Measurements from ENCODE around the gene ARHGAP21. TPM values are rescaled to one million over a fixed set of nuclear protein-coding genes. Genes with fewer than 3 reads are reported as not detected.
"Not testable (repeated sequence)": the region's sequence is repeated elsewhere in the genome, so short reads cannot be mapped to it uniquely, and the experiment has no call there.

Gene ARHGAP21
- 27.4 and 30.0 TPM in 2 replicates for total RNA-seq

GRCh38 chr10:24723788-24724380, at the start of gene ARHGAP21:
ARHGAP21 (minus strand) TSS chr10:24723887; CDS start chr10:24721899, 1,988 bp downstream.
- intact Hi-C loops (cut with micrococcal nuclease), result loop anchor here (1.0 to 5.0 kb wide), 7 partner anchors 81 to 1287 kb away; partner anchors contain the start of genes ENKUR, OTUD1, PRTFDC1 and THNSL1

DNA sequence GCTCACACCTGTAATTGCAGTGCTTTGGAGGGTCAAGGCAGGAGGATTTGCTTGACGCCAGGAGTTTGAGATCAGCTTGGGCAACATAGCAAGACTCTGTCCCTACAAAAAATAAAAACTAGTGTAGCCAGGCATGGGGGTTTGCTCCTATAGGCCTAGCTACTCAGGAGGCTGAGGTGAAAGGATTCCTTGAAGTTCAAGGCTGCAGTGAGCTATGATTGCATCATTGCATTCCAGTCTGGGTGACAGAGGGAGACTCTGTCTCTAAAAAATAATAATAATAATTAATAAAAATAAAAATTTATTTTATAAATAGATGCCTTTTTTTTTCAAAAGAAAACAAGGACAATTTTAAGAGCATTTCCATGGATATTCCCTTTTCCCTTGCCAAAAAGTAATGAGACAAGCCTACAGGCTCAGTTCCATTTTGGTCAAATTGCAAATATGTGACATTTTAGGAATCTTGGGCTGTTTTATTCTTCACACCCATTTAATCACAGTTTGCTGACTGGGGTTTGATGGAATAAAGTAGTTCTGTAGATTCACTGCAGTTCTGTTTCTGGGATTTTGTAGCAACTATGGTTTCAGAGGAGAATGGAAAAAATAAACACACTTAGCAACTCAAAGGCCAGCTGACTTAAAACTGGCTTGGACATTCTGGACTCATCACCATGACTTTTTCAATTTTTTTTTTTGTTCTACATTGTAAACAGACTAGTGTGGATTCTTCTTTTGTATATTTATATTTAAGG, 48.4 kb upstream of the ARHGAP21 start:
- intact Hi-C loops (cut with micrococcal nuclease), result no loop called here

- intact Hi-C loops (cut with micrococcal nuclease), result not testable (repeated sequence)
Measured at GRCh38 chr10:24764991-24765390, 41.3 kb upstream of the ARHGAP21 start.

DNA sequence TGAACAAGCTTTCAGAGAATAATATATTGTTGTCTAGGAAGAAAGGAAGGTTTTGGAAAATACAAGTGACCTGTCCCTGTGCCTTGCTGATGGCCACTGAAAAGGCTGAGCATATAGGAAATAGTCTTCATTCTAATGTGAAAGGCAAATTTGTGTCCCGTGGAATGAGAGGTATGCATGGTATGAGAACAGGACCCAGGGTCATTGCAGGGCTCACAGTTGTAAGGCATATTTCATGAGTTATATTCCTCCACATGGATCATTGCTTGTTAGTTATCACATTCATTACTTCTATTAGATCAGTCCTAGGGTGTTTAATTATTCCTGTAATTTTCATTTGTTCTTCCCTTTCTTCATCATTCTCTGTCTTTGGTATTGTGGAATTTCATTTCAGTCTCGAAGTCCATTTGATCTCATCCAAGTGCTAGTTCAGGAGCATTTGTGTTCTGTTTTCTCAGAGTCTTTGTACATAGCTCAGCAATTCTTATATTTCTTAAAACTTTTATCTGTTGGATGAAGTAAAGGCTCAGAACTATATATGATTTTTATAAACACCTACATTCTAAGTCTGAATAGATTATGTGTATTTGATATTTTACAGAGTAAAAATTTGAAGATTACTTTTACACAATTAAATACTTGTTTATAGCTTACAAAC, 39.4 kb upstream of the ARHGAP21 start:
- intact Hi-C loops (cut with micrococcal nuclease), result no loop called here

DNA sequence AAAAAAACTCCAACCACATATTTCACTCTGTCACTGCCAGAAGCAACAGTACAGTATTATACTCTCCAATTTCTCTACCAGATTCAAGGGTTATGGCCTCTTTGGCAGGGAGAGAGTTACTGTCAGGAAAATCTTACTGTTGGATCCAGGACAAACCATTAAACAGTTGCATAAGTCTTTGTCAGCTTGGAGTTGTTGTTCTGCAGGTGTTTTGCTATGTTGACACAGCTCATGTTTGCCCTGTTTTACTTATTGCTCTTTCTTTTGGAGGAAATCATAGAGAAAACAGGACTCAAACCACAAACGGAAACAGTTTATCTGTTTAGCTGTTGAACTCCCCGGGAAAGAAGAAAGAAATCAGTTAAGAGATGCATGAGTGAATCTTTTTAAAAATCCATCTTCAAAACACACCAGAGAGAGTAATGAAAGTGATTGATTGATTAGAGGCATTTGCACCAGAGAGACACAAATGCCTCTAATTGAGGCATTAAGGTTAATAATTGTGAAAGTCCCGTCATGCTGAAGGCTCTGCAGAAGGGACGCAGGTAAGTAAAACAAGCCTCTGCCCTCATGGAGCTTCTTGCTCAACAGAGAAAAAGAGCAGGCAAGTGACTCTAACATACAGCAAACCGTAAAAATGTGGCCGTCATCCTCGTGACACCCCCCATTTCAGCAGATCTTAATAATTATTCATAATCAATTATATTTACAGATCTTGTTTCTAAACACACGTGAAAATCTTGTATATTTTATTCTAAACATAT, 38.7 kb upstream of the ARHGAP21 start:
- intact Hi-C loops (cut with micrococcal nuclease), result no loop called here

GRCh38 chr10:24759672-24760071, 36.0 kb upstream of the ARHGAP21 start:
- intact Hi-C loops (cut with micrococcal nuclease), result no loop called here

GRCh38 chr10:24758254-24758653, 34.6 kb upstream of the ARHGAP21 start:
- intact Hi-C loops (cut with micrococcal nuclease), result not testable (repeated sequence)

GRCh38 chr10:24756283-24756682, 32.6 kb upstream of the ARHGAP21 start:
- intact Hi-C loops (cut with micrococcal nuclease), result no loop called here

DNA sequence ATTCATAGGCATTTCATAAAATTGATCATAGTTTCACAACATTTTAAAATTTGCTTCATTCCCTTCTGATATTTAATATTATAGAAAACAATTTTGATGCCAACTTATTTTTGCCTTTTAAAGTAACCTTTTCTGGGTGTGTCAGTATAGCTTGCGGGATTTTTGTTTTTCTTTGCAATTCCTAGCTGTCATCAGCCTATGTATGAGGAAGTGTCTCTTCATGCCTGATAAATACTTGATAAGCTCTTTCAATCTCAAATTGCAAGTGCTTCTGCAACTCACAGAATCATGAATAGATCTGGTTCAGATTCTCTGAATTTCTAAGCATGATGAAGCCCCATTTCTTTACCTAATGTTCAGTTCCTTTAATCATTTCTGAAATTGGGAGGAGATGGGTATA, 28.0 kb upstream of the ARHGAP21 start:
- intact Hi-C loops (cut with micrococcal nuclease), result no loop called here

- intact Hi-C loops (cut with micrococcal nuclease), result no loop called here
Measured at GRCh38 chr10:24750695-24751094, 27.0 kb upstream of the ARHGAP21 start.

- intact Hi-C loops (cut with micrococcal nuclease), result no loop called here
Measured at GRCh38 chr10:24748214-24748613, 24.5 kb upstream of the ARHGAP21 start.

DNA sequence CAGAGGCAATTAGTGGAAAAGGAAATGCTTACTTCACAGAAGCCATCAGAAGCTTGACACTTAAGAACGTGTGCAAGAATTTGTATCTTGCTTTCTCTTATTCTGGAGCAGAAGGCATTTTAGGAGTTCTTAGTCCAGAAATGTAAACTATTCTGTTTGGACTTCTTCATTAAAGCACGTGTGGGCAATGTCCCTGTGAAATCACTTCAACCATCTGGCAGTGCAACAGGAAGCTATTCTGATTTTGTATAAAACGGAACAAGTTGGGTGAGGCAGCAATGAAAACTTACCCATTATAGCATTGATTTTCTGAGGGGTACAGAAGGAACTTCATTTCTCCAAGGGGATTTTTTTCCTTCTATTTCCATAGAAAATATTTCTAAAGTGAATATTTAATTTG, 21.3 kb upstream of the ARHGAP21 start:
- intact Hi-C loops (cut with micrococcal nuclease), result no loop called here

DNA sequence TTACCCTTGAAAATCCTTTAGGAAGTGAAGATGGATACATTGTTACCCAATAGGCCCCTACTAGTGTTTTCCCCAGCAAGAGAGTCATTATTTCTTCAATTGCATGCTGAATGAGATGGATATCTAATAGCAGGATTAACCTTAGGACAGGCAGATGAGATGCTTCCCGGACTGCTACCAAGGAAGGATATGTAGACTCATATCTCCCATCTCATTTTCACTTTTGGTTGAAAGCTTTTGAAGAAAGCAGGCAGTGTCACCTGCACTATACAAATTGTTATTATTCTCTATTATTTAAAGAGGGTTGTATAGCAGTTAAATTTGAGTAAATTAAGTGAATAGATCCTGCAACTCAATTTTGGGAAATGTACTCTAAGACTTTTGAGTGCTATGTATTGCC, 17.0 kb upstream of the ARHGAP21 start:
- intact Hi-C loops (cut with micrococcal nuclease), result no loop called here

- intact Hi-C loops (cut with micrococcal nuclease), result no loop called here
Measured at GRCh38 chr10:24737001-24737400, 13.3 kb upstream of the ARHGAP21 start.

DNA sequence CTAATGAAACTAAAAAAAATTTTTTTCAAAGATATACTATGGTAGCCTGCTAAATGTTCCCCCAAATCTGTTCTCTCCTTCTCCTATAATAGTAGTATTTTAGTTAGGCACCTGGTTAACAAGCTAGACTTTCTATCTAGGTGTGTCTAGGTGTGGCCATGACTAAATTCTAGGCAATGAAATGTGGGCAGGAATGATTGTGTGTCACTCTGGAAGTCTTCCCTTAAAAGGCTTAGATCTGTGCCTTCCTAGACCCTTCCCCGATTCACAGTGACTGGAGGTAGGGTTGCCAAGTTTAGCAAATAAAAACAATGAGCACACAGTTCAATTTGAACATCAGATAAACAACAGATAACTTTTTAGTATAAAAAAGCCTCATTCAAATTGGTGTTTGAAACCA, 8.3 kb upstream of the ARHGAP21 start:
- intact Hi-C loops (cut with micrococcal nuclease), result no loop called here

- intact Hi-C loops (cut with micrococcal nuclease), result no loop called here
Measured at GRCh38 chr10:24730811-24731210, 7.1 kb upstream of the ARHGAP21 start.

DNA sequence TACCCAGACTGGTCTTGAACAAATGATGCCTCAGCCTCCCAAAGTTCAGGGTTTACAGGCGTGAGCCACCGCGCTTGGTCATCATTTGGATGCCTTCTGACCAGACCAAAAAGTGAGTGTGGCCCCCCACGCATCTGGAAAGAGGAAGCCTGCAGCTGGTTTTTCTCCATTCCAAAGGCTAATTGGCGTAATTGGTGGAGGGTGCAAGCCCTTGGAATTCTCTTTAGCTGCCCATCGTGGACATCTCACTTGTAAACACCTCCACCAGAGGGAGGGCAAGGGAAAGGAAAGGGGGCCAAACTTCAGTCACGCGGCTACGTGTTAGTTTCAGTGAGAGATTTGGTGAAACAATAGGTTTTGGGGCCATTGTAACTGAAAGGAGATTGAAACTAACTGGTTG, 4.1 kb upstream of the ARHGAP21 start:
- intact Hi-C loops (cut with micrococcal nuclease), result no loop called here

DNA sequence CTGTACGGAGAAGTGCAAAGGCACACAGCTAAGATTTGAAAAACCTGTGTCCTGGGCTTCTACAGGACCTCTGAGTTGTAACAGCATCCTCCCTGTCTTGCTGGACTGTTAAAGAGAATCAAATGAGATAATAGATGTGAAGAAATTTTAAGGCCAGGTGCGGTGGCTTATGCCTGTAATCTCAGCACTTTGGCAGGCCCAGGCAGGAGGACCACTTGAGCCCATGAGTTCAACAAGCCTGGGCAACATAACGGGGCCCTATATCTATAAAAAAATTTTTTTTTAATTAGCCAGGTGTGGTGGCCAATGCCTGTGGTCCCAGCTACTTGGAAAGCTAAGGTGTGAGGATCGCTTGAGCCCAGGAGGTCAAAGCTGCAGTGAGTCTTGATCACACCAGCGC, 2.9 kb upstream of the ARHGAP21 start:
- intact Hi-C loops (cut with micrococcal nuclease), result no loop called here

- intact Hi-C loops (cut with micrococcal nuclease), result not testable (repeated sequence)
Measured at GRCh38 chr10:24726029-24726428, 2.3 kb upstream of the ARHGAP21 start.

GRCh38 chr10:24724381-24725228, 918 bp upstream of the ARHGAP21 start:
- intact Hi-C loops (cut with micrococcal nuclease), result loop anchor here (1.0 to 5.0 kb wide), 7 partner anchors 82 to 1287 kb away; partner anchors contain the start of genes ENKUR, OTUD1, PRTFDC1 and THNSL1

Data from T-helper 2 cell treated with Interferon-gamma antibody and Interleukin-4, amounts not matched to agents 100 ng/mL and 5 ng/mL, for 36 hours (primary cell).